Stimulated activated CD4-positive, alpha-beta T cell treated with anti-CD3 and anti-CD28 coated beads, Interleukin-12 subunit alpha, Interleukin-12 subunit beta, amount 100 ng/mL, for 24 hours (primary cell): ENCODE measurements around the gene KLHL24.
"Not testable (repeated sequence)": the region's sequence is repeated elsewhere in the genome, so short reads cannot be mapped to it uniquely, and the experiment has no call there.

Experiments used
- DNase-seq, 2 experiments: peaks; one replicate each; pipeline ENCODE4 v3.0.0-alpha.2; 2020; ENCODE audit warnings: low read depth in 2 of 2

KLHL24 gene

GRCh38 chr3:183697123-183697609, 61.7 kb downstream of the KLHL24 start:
- no peak for DNase-seq

GRCh38 chr3:183697610-183698317, 62.3 kb downstream of the KLHL24 start, which contains the start of gene YEATS2:
YEATS2 (plus strand) TSS chr3:183697797; CDS start chr3:183715163, 17,366 bp downstream.
- DNase-seq = peak; percentile 57 to 72

- peak in 1 of 2 experiments; percentile 22 for DNase-seq
Observed at GRCh38 chr3:183698318-183698751, 62.9 kb downstream of the KLHL24 start.

GRCh38 chr3:183698756-183699155, 63.3 kb downstream of the KLHL24 start:
- DNase-seq = no peak

- no peak for DNase-seq
Observed at GRCh38 chr3:183699238-183699947, 64.0 kb downstream of the KLHL24 start.

GRCh38 chr3:183701744-183702143, 66.3 kb downstream of the KLHL24 start:
- DNase-seq = no peak

GRCh38 chr3:183703892-183704291, 68.5 kb downstream of the KLHL24 start:
- DNase-seq = not testable (repeated sequence)

- no peak for DNase-seq
Observed at GRCh38 chr3:183710231-183710630, 74.8 kb downstream of the KLHL24 start.

GRCh38 chr3:183711516-183711915, 76.1 kb downstream of the KLHL24 start:
- DNase-seq = no peak

GRCh38 chr3:183714622-183715021, 79.2 kb downstream of the KLHL24 start:
- no peak for DNase-seq

- no peak for DNase-seq
Observed at GRCh38 chr3:183718012-183718411, 82.6 kb downstream of the KLHL24 start.

GRCh38 chr3:183725387-183725786, 90.0 kb downstream of the KLHL24 start:
- DNase-seq = no peak

- no peak for DNase-seq
Observed at GRCh38 chr3:183728204-183728603, 92.8 kb downstream of the KLHL24 start.

GRCh38 chr3:183730361-183730760, 94.9 kb downstream of the KLHL24 start:
- no peak for DNase-seq

GRCh38 chr3:183731611-183732010, 96.2 kb downstream of the KLHL24 start:
- DNase-seq = no peak

GRCh38 chr3:183733553-183733952, 98.1 kb downstream of the KLHL24 start:
- no peak for DNase-seq
